Central memory CD8-positive, alpha-beta T cell (primary cell): Measurements from ENCODE around the gene CCNH.

Source experiments
- ATAC-seq: fragments of 150-1000 bp; cut with Tn5 transposase; replicated peaks from 2 replicates; pipeline ENCODE4 v1.10.0; 2022; ENCODE audit warnings: mild to moderate bottlenecking, moderate FRiP score, moderate number of reproducible peaks; ENCODE audit not compliant: poor library complexity, severe bottlenecking; ENCODE audit errors: extremely low read depth
- DNase-seq, 2 donors: peaks; one replicate each; pipeline ENCODE4 v3.0.0; 2021; ENCODE audit warnings: low spot score in 2 of 2
- H3K27ac Mint-ChIP-seq: one replicate; pipeline ENCODE4 v1.8.0; 2022; ENCODE audit warnings: low read depth, mild to moderate bottlenecking, moderate library complexity, mixed read lengths
- H3K27me3 Mint-ChIP-seq: one replicate; pipeline ENCODE4 v1.8.0; 2022; ENCODE audit warnings: mixed read lengths
- H3K36me3 Mint-ChIP-seq: one replicate; pipeline ENCODE4 v1.8.0; 2022; ENCODE audit warnings: mild to moderate bottlenecking, moderate library complexity, mixed read lengths; ENCODE audit not compliant: insufficient read depth
- H3K4me1 Mint-ChIP-seq: one replicate; pipeline ENCODE4 v1.8.0; 2022; ENCODE audit warnings: mixed read lengths
- H3K4me3 Mint-ChIP-seq: one replicate; pipeline ENCODE4 v1.8.0; 2022; ENCODE audit warnings: mild to moderate bottlenecking, moderate library complexity, mixed read lengths
- H3K9me3 Mint-ChIP-seq: one replicate; pipeline ENCODE4 v1.8.0; 2022; ENCODE audit warnings: mixed read lengths

Gene CCNH

DNA sequence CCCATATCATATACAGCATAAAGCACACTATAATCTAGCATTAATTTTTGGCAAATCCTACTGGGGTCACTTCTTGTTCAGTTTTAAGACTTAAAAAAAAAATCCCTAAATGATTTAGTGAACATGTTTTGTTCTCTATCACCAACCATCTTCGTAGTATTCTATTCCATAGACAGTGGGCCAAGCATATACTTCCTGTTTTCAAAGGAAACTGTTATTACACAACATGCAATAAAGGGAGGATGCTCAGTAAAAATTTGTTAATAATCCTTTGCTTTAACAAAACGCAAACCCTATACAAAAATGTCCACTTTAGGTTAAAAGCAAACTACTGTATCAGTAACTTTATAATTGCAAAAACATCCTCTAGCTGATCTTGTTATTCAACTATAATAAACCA is 13.0 kb downstream of the CCNH start:
- no peak overlapping the region for H3K27ac Mint-ChIP-seq
- H3K27me3 Mint-ChIP-seq = no peaks in the 10 kb centered on the region
- ATAC-seq = no peak
- H3K4me1 Mint-ChIP-seq = peaks cover 15% of the 10 kb centered on the region
- DNase-seq = no peak
- H3K36me3 Mint-ChIP-seq = peaks cover 77% of the 10 kb centered on the region
- H3K9me3 Mint-ChIP-seq = no peaks in the 10 kb centered on the region
- no peak overlapping the region for H3K4me3 Mint-ChIP-seq

GRCh38 chr5:87398981-87399614 is 13.6 kb downstream of the CCNH start:
- no peak overlapping the region for H3K27ac Mint-ChIP-seq
- ATAC-seq (no peak), DNase-seq (no peak)
- no peaks in the 10 kb centered on the region for H3K9me3 Mint-ChIP-seq
- peaks cover 15% of the 10 kb centered on the region for H3K4me1 Mint-ChIP-seq
- no peaks in the 10 kb centered on the region for H3K27me3 Mint-ChIP-seq
- peaks cover 77% of the 10 kb centered on the region for H3K36me3 Mint-ChIP-seq
- H3K4me3 Mint-ChIP-seq = no peak overlapping the region

DNA sequence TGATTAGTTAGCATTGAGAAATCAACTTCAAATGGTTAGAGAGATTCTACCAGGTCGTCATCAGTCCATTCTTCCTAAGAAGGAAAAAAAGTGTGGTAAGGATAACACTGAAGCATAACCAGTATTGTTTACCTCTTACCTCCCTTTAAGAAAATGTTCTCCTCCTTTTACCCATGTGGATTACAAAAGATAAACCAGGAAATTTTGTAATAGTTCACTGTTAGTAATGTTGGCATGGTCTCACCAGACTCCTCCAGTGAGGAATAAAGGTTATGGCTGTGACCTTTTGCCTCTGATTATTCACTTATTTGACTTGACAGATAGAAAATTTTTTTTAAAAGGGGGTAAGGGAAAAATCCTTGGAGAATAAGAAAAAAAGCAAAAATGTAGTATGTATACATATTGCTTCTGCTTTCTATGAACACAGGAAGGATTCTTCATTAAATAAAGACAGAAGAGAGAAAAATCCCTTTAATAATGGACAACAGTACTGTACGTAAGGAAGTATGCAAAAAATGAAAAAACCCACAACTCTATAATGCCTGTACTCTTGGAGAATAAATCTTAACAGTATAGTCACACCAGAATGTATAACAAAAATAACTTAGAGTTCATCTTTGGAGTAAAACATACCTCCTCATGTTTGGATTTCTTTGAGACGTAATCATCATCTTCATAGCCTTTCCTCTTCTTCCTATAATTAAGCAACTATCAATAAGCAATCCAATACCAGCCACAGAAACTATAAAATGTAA is 18.1 kb downstream of the CCNH start:
- H3K4me1 Mint-ChIP-seq = peaks cover 28% of the 10 kb centered on the region
- H3K27me3 Mint-ChIP-seq = no peaks in the 10 kb centered on the region
- DNase-seq (no peak), ATAC-seq (no peak)
- H3K4me3 Mint-ChIP-seq = no peak overlapping the region
- H3K36me3 Mint-ChIP-seq = peaks cover 87% of the 10 kb centered on the region
- no peaks in the 10 kb centered on the region for H3K9me3 Mint-ChIP-seq
- peak overlapping the region; percentile 27 for H3K27ac Mint-ChIP-seq

GRCh38 chr5:87393331-87393730 is 19.4 kb downstream of the CCNH start:
- H3K27me3 Mint-ChIP-seq = no peaks in the 10 kb centered on the region

GRCh38 chr5:87392801-87393200 is 19.9 kb downstream of the CCNH start:
- Mint-ChIP-seq H3K4me1 (peaks cover 31% of the 10 kb centered on the region), H3K36me3 (peaks cover 87% of the 10 kb centered on the region), H3K9me3 (no peaks in the 10 kb centered on the region), H3K27ac (peak overlapping the region; percentile 45), H3K27me3 (no peaks in the 10 kb centered on the region), H3K4me3 (no peak overlapping the region)
- no peak for ATAC-seq
- DNase-seq = no peak

More at GRCh38 chr5:87393331-87393730, 19.4 kb downstream of the CCNH start:
- peaks cover 84% of the 10 kb centered on the region for H3K36me3 Mint-ChIP-seq
- no peaks in the 10 kb centered on the region for H3K9me3 Mint-ChIP-seq
- no peak overlapping the region for H3K4me3 Mint-ChIP-seq
- ATAC-seq (no peak), DNase-seq (no peak)
- no peak overlapping the region for H3K27ac Mint-ChIP-seq
- peaks cover 31% of the 10 kb centered on the region for H3K4me1 Mint-ChIP-seq

DNA sequence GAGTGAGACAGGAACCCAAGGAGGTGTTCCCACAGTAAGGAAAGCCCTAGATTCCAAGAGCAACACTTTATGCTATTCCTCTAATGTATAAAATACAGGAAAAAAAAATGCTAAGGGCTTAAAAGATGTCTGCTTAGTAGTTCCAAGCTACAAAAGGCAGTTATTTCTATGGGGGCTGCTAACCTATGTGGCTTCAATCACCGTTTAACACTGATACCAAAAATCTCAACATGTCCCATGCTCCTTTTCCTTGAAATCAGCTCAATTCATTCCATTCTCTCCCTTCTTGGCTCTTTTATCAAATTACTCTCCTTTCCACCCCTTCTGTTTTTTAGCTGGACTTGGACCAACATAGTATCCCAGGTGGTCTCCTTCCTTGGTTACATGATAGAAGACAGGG is 20.6 kb downstream of the CCNH start:
- Mint-ChIP-seq H3K27me3 (no peaks in the 10 kb centered on the region), H3K36me3 (peaks cover 86% of the 10 kb centered on the region), H3K27ac (peak overlapping the region; percentile 45), H3K9me3 (no peaks in the 10 kb centered on the region), H3K4me1 (peaks cover 31% of the 10 kb centered on the region), H3K4me3 (no peak overlapping the region)
- ATAC-seq = no peak
- no peak for DNase-seq

DNA sequence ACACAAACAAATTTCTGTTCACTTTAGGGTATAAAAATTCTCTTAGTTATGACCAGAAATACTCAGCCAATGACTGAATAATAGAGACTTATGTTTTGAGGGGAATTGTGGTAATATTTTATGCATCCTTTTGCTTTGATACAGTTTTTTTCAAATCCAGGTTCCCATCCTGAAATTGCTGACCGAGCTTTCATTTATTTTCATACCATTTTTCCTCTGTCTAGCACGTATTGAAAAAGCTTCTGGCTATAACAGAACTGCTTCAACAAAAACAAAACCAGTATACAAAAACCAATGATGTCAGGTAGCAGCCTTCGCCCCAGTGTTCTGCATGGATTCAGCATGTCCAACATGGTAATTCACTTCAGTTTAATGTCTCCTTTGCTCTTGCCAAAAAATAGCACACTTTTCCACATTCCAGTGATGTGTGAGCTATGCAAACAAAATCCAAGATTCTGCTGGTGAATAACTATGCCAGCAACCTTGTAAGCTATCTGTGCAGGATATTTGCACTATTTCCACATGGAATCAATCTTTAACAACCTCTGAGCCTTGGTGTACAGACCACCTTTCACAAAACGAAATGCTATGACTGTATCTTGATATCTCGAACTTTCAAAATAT is 22.0 kb downstream of the CCNH start:
- peaks cover 31% of the 10 kb centered on the region for H3K4me1 Mint-ChIP-seq
- peak overlapping the region; percentile 45 for H3K27ac Mint-ChIP-seq
- DNase-seq (no peak), ATAC-seq (no peak)
- H3K9me3 Mint-ChIP-seq = no peaks in the 10 kb centered on the region
- H3K36me3 Mint-ChIP-seq = peaks cover 85% of the 10 kb centered on the region
- H3K27me3 Mint-ChIP-seq = no peaks in the 10 kb centered on the region
- H3K4me3 Mint-ChIP-seq = no peak overlapping the region

DNA sequence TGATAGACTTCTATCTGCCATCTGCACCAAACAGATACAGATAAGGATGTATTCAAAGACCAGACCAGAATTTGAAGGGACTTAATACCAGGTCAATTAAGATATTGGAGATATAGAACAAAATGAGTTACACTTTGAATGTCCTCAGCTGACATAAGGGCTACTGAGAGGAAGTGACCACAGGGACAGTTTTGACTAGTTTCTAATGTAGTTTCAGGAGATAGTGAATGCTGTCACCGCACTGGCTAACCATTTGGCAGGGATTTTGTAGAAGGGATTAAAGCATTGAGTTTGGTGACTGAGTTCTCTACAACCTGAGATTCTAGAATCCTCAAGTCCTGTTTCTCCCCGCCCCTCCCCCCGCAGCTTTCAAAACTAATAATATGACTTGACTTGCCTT is 22.7 kb downstream of the CCNH start:
- no peaks in the 10 kb centered on the region for H3K9me3 Mint-ChIP-seq
- H3K27me3 Mint-ChIP-seq = no peaks in the 10 kb centered on the region
- peak overlapping the region; percentile 45 for H3K27ac Mint-ChIP-seq
- DNase-seq (no peak), ATAC-seq (peak; percentile 8)
- peaks cover 81% of the 10 kb centered on the region for H3K36me3 Mint-ChIP-seq
- peaks cover 27% of the 10 kb centered on the region for H3K4me1 Mint-ChIP-seq
- no peak overlapping the region for H3K4me3 Mint-ChIP-seq

- Mint-ChIP-seq H3K4me3 (no peak overlapping the region), H3K9me3 (no peaks in the 10 kb centered on the region), H3K27me3 (no peaks in the 10 kb centered on the region), H3K27ac (peak overlapping the region; percentile 45), H3K4me1 (peaks cover 22% of the 10 kb centered on the region), H3K36me3 (peaks cover 75% of the 10 kb centered on the region)
- peak; percentile 62 for ATAC-seq
- no peak for DNase-seq
Observed at GRCh38 chr5:87389296-87390034, 23.3 kb downstream of the CCNH start.

DNA sequence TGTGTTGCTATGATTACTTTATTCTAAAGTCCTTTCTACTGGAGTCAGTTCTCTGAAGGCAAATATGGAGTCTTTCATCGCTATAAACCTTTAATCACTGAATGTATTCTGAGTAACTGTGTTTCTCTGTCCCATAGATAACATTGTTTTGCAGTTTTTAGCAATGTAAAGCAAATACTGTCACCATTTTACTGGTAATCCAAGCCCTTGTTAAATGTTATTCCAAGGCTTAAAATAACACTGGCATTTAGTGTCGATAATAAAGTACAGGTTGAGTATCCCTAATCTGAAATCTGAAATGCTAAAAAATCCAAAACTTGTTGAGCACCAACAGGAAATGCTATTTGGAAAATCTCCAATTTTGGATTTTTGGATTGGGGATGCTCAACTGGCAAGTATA is 24.6 kb downstream of the CCNH start:
- Mint-ChIP-seq H3K27ac (no peak overlapping the region), H3K27me3 (no peaks in the 10 kb centered on the region), H3K9me3 (no peaks in the 10 kb centered on the region), H3K4me3 (peak overlapping the region; percentile 20), H3K4me1 (peaks cover 22% of the 10 kb centered on the region), H3K36me3 (peaks cover 72% of the 10 kb centered on the region)
- ATAC-seq (no peak), DNase-seq (no peak)

DNA sequence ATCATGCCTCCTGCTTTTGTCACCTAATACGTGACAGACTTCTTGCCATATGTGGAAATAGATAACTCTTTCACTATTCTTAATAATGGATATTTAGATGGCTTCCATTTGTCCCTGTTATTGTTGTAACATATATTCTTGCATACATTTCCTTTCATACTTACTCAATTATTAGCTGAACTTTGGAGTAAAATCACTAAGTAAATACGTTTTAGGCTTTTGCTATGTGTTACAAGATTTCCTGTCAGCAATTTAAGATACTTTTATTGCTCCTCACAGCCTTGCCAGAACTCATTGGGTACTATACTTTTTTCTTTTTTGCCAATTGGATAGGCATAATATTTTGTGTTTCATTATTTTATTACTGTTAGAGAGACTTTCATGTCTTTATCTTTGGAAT is 26.9 kb downstream of the CCNH start:
- DNase-seq (no peak), ATAC-seq (no peak)
- no peak overlapping the region for H3K4me3 Mint-ChIP-seq
- H3K27ac Mint-ChIP-seq = peak overlapping the region; percentile 10
- H3K9me3 Mint-ChIP-seq = no peaks in the 10 kb centered on the region
- peaks cover 20% of the 10 kb centered on the region for H3K4me1 Mint-ChIP-seq
- H3K27me3 Mint-ChIP-seq = no peaks in the 10 kb centered on the region
- peaks cover 63% of the 10 kb centered on the region for H3K36me3 Mint-ChIP-seq

- ATAC-seq = no peak
- no peak overlapping the region for H3K27ac Mint-ChIP-seq
Observed at GRCh38 chr5:87383216-87383615, 29.5 kb downstream of the CCNH start.

More at GRCh38 chr5:87383216-87383615, 29.5 kb downstream of the CCNH start:
- peaks cover 17% of the 10 kb centered on the region for H3K4me1 Mint-ChIP-seq
- H3K36me3 Mint-ChIP-seq = peaks cover 48% of the 10 kb centered on the region
- no peaks in the 10 kb centered on the region for H3K27me3 Mint-ChIP-seq
- no peak for DNase-seq
- no peak overlapping the region for H3K4me3 Mint-ChIP-seq
- H3K9me3 Mint-ChIP-seq = no peaks in the 10 kb centered on the region
